T-helper 1 cell treated with Interleukin-12 subunit alpha and Interleukin-12 subunit beta and Interleukin-4 antibody, amounts not matched to agents 30 ng/mL and 1 ng/mL, for 36 hours (primary cell): ENCODE results near the gene LIMD2. TPM values are rescaled to one million over a fixed set of nuclear protein-coding genes. Genes with fewer than 3 reads are reported as not detected.
"Not testable (repeated sequence)": the region's sequence is repeated elsewhere in the genome, so short reads cannot be mapped to it uniquely, and the experiment has no call there.

Experiments
- intact Hi-C: fragments of 100-400 bp; cut with micrococcal nuclease; formaldehyde crosslinking; loops from one replicate; pipeline ENCODE4 v1.15.1; 2024
- total RNA-seq: library from RNA; stranded (reverse); gene quantifications from 2 replicates; pipeline ENCODE4 v1.2.3, GENCODE V29; 2022

The LIMD2 gene
- 637 and 645 TPM in 2 replicates for total RNA-seq

DNA sequence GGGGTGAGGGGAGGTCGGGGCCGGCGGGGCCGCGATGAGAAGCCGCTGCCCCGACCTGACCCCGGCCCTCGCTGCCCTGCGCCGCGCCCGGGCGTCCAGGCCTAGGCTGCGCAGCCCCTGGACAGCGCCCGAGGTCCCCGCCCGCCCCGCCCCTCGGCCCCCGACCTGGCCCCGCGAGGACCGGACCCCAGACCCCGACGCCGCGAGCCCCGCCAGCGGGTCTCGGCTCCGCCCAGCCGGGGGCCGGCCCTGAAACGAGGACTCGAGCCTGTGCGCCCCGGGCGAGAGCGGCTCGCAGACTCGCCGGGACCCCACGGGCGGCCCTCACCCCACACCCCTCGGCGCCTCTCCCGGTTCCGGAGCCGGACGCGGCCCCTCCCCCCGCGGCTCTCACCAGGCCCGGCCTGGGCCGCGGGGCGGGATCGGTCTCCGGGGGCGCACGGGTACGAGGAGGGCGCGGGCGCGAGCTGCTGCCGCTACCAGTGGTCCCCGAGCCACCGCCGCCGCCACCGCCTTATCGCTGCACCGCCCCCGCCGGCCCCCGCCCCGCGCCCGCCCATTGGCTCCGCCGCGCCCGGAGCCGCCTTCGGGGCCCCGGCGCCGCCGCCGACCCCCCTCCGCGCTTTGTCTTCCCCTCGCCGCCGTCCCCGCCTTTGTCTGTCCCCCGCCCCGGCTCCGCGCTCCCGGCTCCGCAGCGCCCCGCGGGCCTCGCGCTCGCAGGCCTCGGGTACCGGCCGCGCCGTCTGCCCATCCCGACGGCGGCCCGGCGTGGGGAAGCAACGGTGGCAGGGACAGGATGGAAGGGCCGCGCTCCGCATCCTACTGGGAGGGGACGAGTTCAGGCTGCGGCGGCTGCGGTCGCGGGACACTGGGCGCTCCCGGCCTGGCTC is at the start of gene LIMD2:
Gene LIMD2, minus strand, starts transcription at position 488 of the 890 bp plus-strand sequence. CDS start 827 bp downstream, outside the sequence.
- intact Hi-C loops = loop anchor here (1.0 to 5.0 kb wide), 5 partner anchors 78 to 807 kb away; partner anchors contain the start of genes CEP95, CYB561, DDX5 and FTSJ3

DNA sequence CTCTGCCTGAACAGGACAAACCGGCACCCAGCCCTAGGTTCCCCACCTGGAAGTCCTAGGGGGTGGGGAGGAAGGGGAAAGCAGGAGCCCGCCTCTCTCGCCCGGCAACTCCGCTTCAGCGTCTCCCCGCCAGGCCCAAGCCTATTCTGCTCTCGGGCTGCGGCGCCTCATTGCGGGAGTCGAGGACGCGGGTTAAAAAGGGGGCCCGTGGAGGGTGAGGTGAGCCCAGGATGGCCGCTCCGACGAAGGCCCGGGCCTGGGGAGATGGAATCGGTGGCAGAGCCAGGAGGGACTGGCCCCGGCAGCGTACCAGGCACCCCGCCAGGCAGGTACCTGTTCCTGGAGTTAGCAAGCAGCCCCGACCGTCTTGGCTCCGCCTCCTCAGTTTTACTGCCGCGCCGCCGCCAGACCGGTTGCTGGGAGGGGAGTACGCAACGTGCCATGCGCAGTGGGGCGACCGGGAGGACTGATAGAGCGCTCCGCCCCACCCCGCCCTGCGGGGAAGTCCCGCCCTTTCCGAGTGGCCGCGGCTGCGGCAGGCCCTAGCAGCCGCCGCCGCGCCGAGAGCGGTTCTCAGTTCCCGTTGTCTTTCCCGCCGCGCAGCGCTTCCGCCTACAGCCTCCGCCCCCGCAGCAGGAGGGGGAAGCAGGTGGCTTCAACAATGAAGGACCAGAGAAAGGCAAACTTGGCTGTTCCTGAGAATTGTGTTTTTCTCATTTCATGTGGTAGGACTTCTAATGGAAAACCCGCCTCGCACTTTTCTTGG is 41.7 kb upstream of the LIMD2 start, which contains the start of gene STRADA:
Gene STRADA, minus strand, starts transcription at position 392 of the 766 bp plus-strand sequence. CDS start 13,430 bp downstream, outside the sequence.
- intact Hi-C loops = loop anchor here (1.0 to 5.0 kb wide), 12 partner anchors 11 to 1879 kb away; partner anchors contain the start of genes BRIP1, CCDC47, CEP95 and DCAF7

DNA sequence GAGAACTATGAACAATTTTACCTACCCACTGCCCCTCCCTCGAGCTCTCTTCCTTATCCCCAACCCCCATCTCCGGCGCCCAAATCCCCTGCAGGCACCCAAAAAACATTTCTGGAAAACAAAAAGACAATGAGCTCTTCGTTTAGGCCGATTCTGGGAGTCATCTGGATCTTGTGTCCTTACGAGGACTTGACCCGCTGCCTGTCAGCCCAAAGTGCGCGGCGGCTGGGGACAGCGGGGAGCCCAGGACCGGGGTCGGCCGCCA is 41.1 kb upstream of the LIMD2 start:
- intact Hi-C loops = loop anchor here (1.0 to 5.0 kb wide), 11 partner anchors 32 to 1879 kb away; partner anchors contain the start of genes BRIP1, CCDC47, CEP95 and DCAF7

DNA sequence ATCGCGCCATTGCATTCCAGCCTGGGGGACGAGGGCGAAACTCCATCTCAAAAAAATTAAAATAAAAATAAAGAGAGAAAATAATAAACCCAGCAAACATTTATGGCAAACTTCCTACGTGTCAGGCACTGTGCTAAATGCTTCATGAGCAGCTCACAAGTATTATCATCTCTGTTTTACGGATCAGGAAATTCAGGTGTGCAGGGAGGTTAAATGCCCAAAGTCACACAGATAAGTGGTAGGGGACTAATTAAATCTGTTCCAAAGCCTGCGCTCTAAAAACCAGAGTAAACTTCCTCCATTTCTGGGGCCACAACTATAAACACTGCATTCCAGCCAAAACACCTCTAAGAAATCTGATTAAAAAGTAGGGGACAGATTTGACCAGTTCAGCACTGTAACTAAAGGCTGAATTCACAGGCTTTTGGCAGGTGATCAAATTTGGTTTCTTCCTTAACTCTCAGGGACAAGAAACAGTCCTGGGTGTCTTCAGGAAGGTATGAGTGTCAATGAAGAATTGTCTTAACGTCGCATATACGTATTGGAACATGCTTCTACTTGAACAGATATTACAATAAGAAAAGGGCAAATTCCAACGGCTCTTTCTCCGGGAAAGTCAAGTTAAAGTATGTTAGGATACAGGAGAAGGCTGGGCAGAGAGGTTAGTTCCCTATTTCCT is 40.7 kb upstream of the LIMD2 start:
- intact Hi-C loops = loop anchor here (1.0 to 5.0 kb wide), 11 partner anchors 33 to 1878 kb away; partner anchors contain the start of genes BRIP1, CCDC47, CEP95 and DCAF7

DNA sequence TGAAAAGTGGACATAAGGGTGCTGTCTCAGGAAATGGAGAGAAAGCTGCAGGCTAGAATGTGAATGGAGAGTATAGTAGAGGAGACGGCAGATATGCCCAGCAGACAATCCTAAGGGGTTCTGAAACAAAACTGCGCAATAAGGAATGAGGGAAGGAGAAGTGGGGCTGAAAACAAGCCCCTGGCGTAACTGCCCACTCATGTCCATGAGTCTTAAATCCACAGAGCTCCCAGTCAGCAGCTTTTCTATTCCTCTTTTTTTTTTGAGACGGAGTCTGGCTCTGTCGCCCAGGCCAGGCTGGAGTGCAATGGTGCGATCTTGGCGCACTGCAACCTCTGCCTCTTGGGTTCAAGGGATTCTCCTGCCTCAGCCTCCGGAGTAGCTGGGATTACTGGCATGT is 35.8 kb upstream of the LIMD2 start:
- intact Hi-C loops = no loop called here

DNA sequence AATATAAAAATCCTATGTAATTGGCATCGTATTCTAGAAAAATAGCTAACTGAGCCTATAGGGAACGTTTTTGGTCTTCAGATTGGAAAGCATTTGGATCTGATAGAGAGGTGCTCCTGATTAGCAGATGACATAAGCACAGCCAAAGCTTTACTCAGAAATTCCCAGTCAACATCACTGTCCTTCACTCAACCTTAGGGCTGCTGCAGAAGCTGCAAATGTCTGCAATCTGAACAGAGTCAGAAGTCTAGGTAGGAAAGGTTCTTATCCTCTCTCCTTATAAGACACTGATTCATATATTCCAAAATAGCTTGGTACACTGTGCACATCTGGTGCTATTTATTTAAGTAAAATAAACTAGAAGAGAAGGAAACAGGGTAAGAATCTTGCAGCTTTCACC is 22.5 kb upstream of the LIMD2 start:
- intact Hi-C loops = loop anchor here (2.0 kb wide), 1 partner anchor 16 kb away; no protein-coding TSS in a partner anchor

DNA sequence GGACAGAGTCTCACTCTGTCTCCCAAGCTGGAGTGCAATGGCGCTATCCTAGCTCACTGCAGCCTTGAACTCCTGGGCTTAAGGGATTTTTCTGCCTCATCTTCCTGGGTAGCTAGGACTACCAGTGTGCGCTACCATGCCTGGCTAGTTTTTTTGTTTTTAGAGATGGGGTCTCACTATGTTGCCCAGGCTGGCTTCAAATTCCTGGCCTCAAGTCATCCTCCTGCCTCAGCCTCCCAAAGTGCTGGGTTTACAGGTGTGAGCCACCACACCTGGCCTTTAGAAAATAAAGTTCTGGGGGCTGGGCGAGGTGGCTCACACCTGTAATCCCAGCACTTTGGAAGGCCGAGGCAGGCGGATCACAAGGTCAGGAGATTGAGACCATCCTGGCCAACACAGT is 20.3 kb upstream of the LIMD2 start:
- intact Hi-C loops = not testable (repeated sequence)

DNA sequence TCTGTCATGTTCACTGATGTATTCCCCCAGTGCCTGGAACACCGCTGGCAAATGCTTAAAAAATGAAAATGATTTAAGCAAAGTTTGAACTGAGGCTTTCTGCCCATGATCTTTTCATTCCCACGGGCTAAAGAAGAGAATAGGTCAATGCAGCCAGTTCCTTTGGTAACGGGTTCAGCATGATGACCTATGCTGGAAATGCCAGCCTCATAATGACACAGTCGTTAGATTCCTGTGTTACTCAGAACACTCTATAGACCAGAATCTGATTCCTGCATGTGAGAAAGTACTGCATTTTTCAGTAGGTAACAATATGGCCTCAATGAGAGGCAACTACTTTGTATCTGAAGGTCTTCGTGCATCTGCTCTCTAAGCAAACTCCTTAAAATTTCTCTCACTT is 19.1 kb upstream of the LIMD2 start:
- intact Hi-C loops = no loop called here

DNA sequence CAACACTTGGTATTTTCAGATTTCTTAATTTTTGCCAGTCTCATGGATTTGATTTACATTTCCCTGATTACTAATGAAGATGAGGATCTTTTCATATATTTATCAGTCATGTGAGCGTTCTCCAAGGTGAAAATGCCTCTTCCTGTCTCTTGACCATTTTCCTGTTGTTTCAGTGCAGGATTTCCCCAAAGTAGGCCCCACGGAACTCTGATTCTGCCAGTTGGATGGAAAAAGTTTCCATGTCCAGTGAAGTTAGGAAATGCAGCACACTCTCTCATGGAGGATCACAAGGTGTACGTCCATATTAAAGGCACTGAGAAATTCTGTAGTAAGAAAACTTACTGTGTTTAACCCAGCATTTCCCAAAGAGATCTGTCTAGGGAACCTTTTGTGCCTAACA is 16.5 kb upstream of the LIMD2 start:
- intact Hi-C loops = no loop called here

DNA sequence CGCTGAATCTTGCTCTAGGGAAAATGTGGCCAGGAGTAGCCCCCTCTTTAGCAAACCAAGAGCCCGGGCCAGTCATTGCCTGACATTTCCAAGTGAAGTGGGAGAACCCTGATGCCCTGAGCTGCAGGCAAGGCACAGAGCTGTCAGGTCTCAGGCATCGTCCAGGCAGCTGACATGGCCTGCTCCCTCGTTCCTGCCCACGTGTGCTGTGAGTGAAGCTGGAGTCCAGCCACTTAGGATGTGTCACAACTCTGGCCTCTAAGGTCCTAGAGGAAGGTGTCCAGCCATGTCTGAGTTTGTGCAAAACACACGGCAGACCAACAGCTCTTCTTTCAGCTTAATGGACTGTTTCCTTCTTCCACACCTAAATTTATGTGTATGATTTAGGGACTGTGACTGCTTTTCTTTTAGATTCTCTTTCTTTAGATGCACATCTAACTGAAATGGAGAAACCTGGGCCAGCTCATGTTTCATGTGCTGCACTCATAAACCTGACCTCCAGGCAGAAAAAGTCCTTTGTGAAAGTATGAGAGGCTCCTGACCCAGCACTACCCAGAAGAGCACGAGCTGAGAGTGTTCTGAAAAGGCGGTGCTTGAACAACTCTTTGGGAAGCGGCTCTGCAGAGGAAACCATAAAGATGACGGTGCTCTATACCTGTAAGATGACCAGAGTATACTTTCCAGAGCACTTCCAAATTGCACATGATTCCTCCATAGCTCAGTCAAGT is 14.8 kb upstream of the LIMD2 start:
- intact Hi-C loops = no loop called here

DNA sequence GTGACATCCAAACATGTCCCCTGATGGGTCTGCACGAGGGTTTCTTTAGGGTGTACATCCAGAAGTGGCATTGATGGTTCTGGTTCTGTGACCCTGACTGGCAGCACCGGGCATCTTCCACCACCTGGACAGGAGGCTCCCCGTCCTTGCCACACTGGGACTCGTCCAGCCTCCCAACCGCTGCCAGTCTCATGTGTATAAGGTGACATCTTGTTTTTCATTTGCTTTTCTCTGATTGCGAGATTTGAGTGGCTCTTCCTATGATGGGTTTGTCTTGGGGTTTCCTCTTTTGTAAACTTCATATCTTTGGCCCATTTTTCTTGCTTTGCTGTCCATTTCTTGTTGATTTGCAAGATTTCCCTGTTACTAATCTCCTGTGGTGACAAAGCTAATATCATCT is 9.2 kb upstream of the LIMD2 start:
- intact Hi-C loops = no loop called here

DNA sequence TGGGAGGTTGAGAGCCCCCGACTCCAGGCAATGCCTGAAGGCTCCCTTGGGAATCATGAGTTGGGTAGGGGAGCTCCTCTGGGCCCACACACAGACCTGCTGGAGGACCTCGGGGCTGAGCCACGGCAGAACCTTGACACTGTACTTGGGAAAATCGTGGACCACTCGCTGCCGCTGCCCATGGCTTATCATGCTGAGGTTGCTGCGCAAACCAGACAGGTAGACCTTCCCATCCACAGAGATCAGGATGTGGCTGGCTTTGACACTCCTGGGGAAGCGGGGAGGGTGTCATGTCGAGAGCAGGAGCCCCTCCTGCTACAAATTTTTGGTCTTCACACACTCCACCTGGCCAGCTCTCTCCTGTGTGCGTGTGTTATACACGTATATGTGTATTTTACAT is 7.2 kb upstream of the LIMD2 start:
- intact Hi-C loops = loop anchor here (2.0 kb wide), 1 partner anchor 16 kb away; no protein-coding TSS in a partner anchor

DNA sequence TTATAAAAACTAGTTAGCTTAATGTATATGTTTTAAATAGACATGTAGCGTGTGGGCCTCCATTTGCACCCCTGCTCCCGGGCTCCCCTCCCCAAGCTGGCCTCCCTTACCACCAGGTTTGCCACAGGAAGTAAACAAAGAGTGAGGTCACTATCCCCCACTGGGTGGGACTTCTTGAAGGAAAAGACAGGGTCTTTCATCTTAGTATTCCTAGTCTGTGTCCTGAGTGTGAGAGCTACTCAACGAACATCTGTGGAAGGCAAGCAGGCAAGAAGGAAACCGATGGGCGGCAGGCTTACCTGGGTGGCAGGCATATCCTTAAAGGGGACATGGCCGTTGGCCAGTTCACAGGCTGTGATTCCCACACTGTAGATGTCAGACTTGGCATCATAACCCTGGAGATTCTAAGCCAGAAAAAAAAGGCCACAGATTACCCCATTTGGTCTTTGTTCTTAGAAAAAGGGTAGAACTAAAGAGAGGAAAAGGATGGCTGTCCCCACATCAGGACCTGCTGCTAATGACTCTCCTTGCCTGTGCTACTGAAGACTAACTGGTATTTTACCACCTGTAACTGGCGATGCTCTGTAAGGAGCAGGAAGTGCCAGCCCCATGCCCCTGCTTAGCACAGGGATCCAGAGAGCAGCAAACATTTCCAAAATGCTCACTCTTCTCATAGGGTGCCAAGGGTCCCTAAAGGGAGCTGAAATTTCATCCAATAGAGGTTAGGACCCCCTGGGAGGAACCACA is 6.6 kb upstream of the LIMD2 start:
- intact Hi-C loops = loop anchor here (2.0 kb wide), 1 partner anchor 16 kb away; no protein-coding TSS in a partner anchor

DNA sequence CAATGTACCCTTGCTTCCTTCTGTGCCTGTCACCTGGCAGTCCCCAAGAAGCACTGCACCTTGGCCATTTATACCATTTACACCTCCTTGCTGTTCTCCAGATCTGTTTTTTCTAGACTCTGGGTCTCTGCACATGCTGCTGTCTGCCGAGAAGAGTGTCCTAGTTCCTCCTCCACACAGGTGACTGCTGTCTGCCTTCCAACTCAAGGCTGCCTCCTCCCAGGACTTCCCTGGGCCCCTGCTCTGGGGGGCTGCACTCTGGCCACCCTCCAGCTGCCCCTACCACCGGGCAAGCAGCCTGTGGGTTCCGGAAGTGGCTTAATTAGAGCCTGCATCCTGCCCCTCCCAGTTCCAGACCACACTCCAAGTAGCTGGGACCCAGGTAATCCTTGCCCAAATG is 5.7 kb upstream of the LIMD2 start:
- intact Hi-C loops = loop anchor here (2.0 kb wide), 1 partner anchor 17 kb away; no protein-coding TSS in a partner anchor

DNA sequence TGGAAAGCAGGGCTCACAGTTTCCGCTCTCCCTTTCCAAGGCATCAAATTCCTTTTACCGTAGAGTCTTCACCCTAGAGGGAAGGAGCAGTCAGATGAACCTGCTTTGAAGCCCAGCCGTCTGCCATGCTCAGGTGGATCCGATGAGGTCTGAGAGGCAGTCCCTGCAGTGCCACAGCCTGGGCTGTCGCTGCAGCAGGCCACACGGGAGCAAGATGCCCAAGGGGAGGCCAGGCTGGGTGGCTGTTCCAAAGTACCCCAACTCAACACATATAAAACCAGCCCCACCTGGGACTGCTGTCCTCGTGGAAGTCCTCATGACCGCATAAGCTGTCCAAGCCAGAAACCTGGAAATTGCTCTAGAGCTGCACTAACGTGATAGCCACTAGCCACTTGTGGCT is 4.9 kb upstream of the LIMD2 start:
- intact Hi-C loops = loop anchor here (5.0 kb wide), 1 partner anchor 258 kb away; the partner anchor contains the start of gene CYB561

DNA sequence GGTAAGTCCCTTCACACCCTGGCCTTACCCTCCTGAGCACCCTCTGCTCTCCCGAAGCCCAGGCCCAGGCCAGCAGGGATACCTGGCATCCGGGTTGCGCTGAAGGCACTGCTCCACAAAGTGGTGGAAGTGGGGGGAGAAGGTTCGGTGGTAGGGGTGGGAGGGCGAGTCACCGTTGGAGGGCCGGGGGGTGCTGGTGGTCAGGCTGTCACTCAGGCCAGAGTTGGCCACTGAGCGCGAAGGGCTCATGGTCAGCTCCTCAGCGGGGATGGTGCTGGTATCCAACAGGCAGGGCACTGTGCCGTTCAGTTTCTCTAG is 4.3 kb upstream of the LIMD2 start:
- intact Hi-C loops = loop anchor here (5.0 kb wide), 1 partner anchor 257 kb away; the partner anchor contains the start of gene CYB561

DNA sequence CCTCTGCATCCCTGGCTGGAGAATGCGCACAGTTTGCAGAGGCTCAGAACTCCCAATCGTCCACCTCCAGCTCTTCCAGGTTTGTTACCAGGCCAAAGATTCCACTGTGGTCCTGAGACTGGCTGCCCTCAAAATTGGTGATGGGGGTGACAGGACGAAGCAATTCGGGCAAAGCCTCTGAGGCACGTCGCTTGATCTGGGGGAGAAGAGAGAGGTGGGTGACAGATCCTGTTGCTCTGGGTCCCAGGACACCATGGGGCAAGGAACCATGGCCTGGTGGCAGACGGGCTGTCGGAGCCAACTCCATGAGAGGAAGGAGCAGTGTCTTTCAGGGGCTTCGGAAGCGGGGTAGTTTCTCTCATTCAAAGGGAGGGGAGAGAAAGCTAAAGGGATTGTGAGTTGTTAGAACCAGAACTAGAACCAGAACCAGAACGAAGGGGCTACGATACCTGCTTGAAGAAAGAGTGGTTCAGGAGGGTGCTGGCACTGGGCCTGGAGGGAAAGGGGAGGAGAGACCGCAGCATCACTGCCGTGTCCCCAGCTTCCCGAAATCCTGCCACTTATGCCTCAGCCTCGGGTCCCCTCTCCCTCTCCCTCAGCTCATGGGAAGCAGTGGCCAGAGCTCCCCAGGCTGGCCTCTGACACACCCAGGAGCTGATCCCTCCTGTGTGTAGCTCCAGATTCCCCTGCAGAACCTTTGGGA is 3.8 kb upstream of the LIMD2 start:
- intact Hi-C loops = loop anchor here (2.0 to 5.0 kb wide), 2 partner anchors 153 to 256 kb away; partner anchors contain the start of genes CYB561 and DCAF7

DNA sequence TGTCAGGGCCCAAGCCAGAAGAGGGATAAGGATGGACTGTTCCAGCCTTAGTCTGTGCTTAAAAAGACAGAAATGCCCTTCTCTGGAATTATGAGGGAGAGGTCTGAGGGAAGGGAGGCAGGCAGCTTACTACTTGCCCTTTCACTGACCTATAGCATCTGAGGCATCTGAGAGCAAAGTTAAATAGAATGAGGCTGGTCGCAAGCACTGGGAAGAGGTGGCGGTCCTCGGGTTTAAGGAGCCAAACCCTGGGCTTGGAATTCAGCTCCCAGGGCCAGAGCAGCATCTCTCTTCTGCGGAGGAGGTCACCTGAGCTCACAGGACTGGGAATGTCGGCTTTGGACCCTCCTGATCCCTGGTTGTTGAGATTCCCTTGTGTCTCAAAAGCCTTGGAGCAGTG is 3.1 kb upstream of the LIMD2 start:
- intact Hi-C loops = loop anchor here (2.0 to 5.0 kb wide), 2 partner anchors 152 to 256 kb away; partner anchors contain the start of genes CYB561 and DCAF7

DNA sequence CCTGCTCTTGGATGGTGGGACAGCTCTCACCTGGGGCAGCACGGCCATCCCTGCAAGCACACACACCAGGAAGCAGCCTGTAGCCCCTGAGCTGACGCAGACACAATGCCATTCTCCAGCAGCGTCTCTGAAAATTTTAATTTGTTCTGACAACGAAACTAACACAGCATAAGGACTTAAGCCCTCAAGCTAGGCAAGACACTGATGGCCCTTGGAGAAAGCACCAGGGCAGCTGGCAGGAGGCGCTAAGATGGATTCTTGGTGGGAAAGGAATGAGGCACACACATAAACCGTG is 2.7 kb upstream of the LIMD2 start:
- intact Hi-C loops = loop anchor here (1.0 to 5.0 kb wide), 6 partner anchors 8 to 255 kb away; partner anchors contain the start of genes CCDC47, CYB561, DCAF7 and FTSJ3
